ENCODE data around the gene ANO8. TPM values are rescaled to one million over a fixed set of nuclear protein-coding genes. Genes with fewer than 3 reads are reported as not detected.
A peak's percentile ranks its signal among the peaks of the same experiment; 100 is the strongest.

The ANO8 gene
- total and polyA plus RNA-seq, 2 of the 13 experiments (the other 11 are each of a cell fraction or from before 2014, with no cell fraction given), result 1.8 to 3.5 TPM

DNA sequence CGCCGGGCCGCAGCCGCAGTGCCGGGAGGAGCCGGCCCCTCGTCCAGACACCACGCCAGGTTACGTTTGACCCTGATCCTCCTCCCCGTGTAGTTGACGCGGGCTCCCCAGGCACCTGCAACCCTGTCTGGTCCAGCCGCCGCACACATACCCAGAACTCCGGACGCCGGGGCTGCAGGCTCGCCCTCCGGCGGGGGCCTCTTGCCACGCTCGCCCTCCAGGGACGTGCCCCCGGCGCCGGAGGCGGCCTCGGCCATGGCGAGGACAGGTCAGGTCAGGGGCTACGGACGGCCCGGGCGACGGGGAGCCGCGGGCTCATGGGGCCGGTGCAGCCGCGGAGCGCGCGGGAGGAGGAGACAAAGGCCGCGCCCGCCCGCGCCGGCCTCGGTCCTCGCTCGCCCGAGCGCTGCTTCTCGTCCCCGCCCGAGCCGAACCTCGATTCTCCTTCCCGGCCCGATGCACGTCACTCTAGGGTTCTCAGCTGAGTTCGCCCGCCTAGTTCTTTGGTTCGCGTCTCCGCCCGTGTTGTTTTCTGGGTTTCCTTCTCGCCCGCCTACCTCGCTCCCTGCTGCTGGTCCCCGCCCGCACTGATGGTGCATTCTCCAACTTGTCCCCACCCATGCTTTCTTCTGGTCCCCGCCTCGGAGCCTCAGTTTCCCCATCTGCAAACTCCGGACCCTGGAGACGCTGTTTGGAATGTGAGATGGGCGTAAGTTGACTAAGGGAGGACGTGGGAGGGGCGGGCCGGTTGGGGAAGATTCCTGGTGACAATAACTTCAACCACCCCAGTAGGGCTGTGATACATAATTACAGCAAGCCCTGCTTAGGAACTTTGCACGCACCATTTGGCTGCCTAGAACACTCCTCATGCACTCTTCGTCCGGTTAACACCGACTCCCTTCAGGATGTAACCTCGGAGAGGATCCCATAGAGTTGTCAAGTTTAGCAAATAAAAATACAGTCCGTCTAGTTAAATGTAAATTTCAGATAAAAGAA lies at the start of gene ANO8 (continued):
- 0 out of 2 replicates have a peak, but pooled peaks have one; percentile 24 for TF ChIP-seq JUN (CRISPR knock-in tag; IDR thresholded peaks at IDR 0.05)
- peak; percentile 93 for TF ChIP-seq HOXA3 (CRISPR knock-in tag; IDR thresholded peaks at IDR 0.05)
- TF ChIP-seq NBN (conservative IDR thresholded peaks at IDR 0.05), result no peak
- no peak for TF ChIP-seq CHD2 (IDR thresholded peaks at IDR 0.05; ENCODE audit: low read depth, low read length)
- peak; percentile 59; the same call in 1 of the 2 replicates for TF ChIP-seq ZNF564 (CRISPR knock-in tag; IDR thresholded peaks at IDR 0.05)
- TF ChIP-seq PITX1 (CRISPR knock-in tag; IDR thresholded peaks at IDR 0.05), result peak; percentile 26
- no peak for TF ChIP-seq NFATC3 (CRISPR knock-in tag; IDR thresholded peaks at IDR 0.05)
- 0 out of 2 replicates have a peak, but pooled peaks have one; percentile 40 for TF ChIP-seq MXD4 (CRISPR knock-in tag; IDR thresholded peaks at IDR 0.05)
- TF ChIP-seq ZNF225 (CRISPR knock-in tag; IDR thresholded peaks at IDR 0.05), result 0 out of 2 replicates have a peak, but pooled peaks have one; percentile 62
- no peak for TF ChIP-seq NFIC (IDR thresholded peaks at IDR 0.05; ENCODE audit: low read length)
- TF ChIP-seq ERF (CRISPR knock-in tag; IDR thresholded peaks at IDR 0.05), result peak; percentile 37; the same call in 1 of the 2 replicates
- no peak for TF ChIP-seq GTF3A (CRISPR knock-in tag; conservative IDR thresholded peaks at IDR 0.05)
- TF ChIP-seq XBP1 (CRISPR knock-in tag; IDR thresholded peaks at IDR 0.05), result no peak
- no peak for TF ChIP-seq ZNF703 (CRISPR knock-in tag; IDR thresholded peaks at IDR 0.05; ENCODE audit: borderline replicate concordance)
- TF ChIP-seq DMTF1 (CRISPR knock-in tag; IDR thresholded peaks at IDR 0.05), result no peak
- TF ChIP-seq ZNF350 (CRISPR knock-in tag; IDR thresholded peaks at IDR 0.05; ENCODE audit: borderline replicate concordance, low read depth), result peak; percentile 26; the same call in 1 of the 2 replicates
- 0 out of 2 replicates have a peak, but pooled peaks have one; percentile 51 for TF ChIP-seq JUND (CRISPR knock-in tag; IDR thresholded peaks at IDR 0.05)
- TF ChIP-seq IRF1 (CRISPR knock-in tag; IDR thresholded peaks at IDR 0.05; ENCODE audit: low read depth), result no peak
- peak; percentile 40; the same call in 1 of the 2 replicates for TF ChIP-seq FOXO1 (CRISPR knock-in tag; IDR thresholded peaks at IDR 0.05)
- TF ChIP-seq, protein P1, sequence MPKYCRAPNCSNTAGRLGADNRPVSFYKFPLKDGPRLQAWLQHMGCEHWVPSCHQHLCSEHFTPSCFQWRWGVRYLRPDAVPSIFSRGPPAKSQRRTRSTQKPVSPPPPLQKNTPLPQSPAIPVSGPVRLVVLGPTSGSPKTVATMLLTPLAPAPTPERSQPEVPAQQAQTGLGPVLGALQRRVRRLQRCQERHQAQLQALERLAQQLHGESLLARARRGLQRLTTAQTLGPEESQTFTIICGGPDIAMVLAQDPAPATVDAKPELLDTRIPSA (CRISPR knock-in tag; IDR thresholded peaks at IDR 0.05; ENCODE audit: borderline replicate concordance), result no peak
- TF ChIP-seq FOXC1 (CRISPR knock-in tag; IDR thresholded peaks at IDR 0.05; ENCODE audit: borderline replicate concordance), result peak; percentile 64; the same call in 1 of the 2 replicates
- no peak for TF ChIP-seq ZFP36 (IDR thresholded peaks at IDR 0.05; ENCODE audit: borderline replicate concordance, low read depth, low read length, partially characterized antibody)
- peak; percentile 75 for TF ChIP-seq SPEN (CRISPR knock-in tag; IDR thresholded peaks at IDR 0.05; ENCODE audit: low read depth)
- TF ChIP-seq IKZF1 (IDR thresholded peaks at IDR 0.05), result no peak
- TF ChIP-seq, protein P2, sequence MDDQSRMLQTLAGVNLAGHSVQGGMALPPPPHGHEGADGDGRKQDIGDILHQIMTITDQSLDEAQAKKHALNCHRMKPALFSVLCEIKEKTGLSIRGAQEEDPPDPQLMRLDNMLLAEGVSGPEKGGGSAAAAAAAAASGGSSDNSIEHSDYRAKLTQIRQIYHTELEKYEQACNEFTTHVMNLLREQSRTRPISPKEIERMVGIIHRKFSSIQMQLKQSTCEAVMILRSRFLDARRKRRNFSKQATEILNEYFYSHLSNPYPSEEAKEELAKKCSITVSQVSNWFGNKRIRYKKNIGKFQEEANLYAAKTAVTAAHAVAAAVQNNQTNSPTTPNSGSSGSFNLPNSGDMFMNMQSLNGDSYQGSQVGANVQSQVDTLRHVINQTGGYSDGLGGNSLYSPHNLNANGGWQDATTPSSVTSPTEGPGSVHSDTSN (CRISPR knock-in tag; IDR thresholded peaks at IDR 0.05; ENCODE audit: borderline replicate concordance), result peak; percentile 28; the same call in 1 of the 2 replicates
- TF ChIP-seq RBFOX2 (IDR thresholded peaks at IDR 0.05; ENCODE audit: low read depth, low read length), result peak; percentile 77
